Astrocyte (in vitro differentiated cells and primary cell): ENCODE measurements around the gene INPP5A.

ENCODE experiments used
- EZH2 ChIP-seq: IDR thresholded peaks from 2 replicates; pipeline ENCODE4 v1.6.1; 2012; ENCODE audit warnings: mild to moderate bottlenecking, low read length, inconsistent platforms; ENCODE audit not compliant: insufficient read depth
- TF ChIP-seq, protein P1 (sequence below): IDR thresholded peaks from 2 replicates; pipeline ENCODE4 v1.5.1; 2011; ENCODE audit warnings: low read depth, mild to moderate bottlenecking, inconsistent platforms, low read length, moderate library complexity; ENCODE audit not compliant: insufficient read depth

DNA sequence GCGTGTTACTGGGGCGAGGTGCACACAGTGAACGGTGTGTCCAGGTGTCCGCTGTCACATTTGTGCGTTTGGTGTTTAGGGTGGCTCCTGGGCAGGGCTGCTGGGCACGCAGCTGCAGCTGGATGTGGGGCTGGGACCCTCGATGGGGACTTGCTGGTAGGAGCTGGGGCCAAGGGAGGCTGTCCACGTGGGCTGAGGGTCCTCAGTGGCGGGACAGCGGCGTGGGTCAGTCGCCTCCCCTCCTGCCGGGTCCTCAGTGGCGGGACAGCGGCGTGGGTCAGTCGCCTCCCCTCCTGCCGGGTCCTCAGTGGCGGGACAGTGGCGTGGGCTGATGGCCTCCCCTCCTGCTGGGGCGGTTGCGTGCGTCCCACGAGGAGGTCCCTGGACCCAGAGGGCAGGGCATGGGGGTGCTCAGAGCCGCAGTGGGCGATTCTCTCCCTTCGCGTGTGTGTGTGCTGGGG lies 68.5 kb downstream of the INPP5A start:
- TF ChIP-seq EZH2 = no peak
- TF ChIP-seq, protein P1, sequence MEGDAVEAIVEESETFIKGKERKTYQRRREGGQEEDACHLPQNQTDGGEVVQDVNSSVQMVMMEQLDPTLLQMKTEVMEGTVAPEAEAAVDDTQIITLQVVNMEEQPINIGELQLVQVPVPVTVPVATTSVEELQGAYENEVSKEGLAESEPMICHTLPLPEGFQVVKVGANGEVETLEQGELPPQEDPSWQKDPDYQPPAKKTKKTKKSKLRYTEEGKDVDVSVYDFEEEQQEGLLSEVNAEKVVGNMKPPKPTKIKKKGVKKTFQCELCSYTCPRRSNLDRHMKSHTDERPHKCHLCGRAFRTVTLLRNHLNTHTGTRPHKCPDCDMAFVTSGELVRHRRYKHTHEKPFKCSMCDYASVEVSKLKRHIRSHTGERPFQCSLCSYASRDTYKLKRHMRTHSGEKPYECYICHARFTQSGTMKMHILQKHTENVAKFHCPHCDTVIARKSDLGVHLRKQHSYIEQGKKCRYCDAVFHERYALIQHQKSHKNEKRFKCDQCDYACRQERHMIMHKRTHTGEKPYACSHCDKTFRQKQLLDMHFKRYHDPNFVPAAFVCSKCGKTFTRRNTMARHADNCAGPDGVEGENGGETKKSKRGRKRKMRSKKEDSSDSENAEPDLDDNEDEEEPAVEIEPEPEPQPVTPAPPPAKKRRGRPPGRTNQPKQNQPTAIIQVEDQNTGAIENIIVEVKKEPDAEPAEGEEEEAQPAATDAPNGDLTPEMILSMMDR = no peak
